Measurements from ENCODE around the gene CRNKL1. TPM values are rescaled to one million over a fixed set of nuclear protein-coding genes. Genes with fewer than 3 reads are reported as not detected.
A peak's percentile ranks its signal among the peaks of the same experiment; 100 is the strongest.

Gene CRNKL1
- total and polyA plus RNA-seq, 2 donors (not counting 3 experiments of a cell fraction or from before 2014, with no cell fraction given) = 4.9 to 22.3 TPM

DNA sequence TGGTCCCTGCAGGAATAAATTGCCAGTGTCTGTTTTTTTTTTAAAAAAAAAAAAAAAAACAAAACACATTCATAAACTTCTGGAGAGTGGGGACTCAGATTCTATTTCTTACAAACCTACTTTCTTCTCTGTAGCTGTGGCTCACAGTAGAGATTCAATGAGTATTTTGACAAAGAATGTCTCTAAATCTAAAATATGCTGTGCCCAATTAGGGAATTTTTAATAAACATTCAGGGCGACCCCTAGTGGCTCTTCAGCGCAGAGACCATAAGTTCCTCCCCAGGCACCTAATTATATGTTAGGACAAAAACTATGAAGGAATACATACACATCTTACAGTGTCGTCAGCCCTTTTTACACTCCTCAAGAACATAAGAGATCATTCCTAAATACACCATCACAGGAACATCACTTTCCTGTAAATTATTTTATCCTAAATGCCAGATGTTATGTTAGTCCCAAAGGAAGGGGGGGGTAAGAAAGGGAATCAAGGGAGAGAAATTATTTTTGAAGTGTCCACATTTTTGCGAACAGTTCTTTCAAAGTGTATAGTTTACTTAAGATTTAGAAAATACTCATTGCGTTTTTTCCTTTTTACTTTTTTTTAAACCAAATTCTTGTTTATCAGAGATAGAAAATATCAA, 56.9 kb downstream of the CRNKL1 start:
- dilution Hi-C loops (cut with MboI; ENCODE audit: extremely low pct_ligation_motif_present, low sequenced_read_pairs) (loop anchor here (25.0 kb wide), 1 partner anchor 183 kb away; no protein-coding TSS in a partner anchor), intact Hi-C loops (cut with micrococcal nuclease) (loop anchor here (1.0 kb wide), 2 partner anchors 210 to 303 kb away; no protein-coding TSS in a partner anchor)
- Histone ChIP-seq H3K27ac (ENCODE audit: insufficient read depth, low read depth, low read length) (no peak overlapping the region), H3K4me3 (replicated peaks in 1 of 3; ENCODE audit: insufficient read depth in 1 of 3, low read depth in 1 of 3, low read length in 3 of 3) (no peak overlapping the region), H3K9ac (replicated peaks; ENCODE audit: extremely low read depth, insufficient read depth, low read length) (no peak overlapping the region), H3K9me3 (replicated peaks; ENCODE audit: control insufficient read depth, insufficient read depth, low read length) (no peaks in the 10 kb centered on the region), H3K36me3 (ENCODE audit: control insufficient read depth in 2 of 2, extremely low read depth in 1 of 2, insufficient read depth in 2 of 2, low read length in 2 of 2) (peaks cover 9 to 27% of the 10 kb centered on the region in 2 experiments), H3K9me1 (replicated peaks; ENCODE audit: control insufficient read depth, extremely low read depth, insufficient read depth, low read length) (no peaks in the 10 kb centered on the region), H3K27me3 (ENCODE audit: control insufficient read depth in 2 of 2, insufficient read depth in 2 of 2, low read length in 2 of 2) (no peaks in the 10 kb centered on the region), H3K4me2 (ENCODE audit: insufficient read depth, low read length) (no peak overlapping the region), H3K79me2 (ENCODE audit: control insufficient read depth, insufficient read depth, low read length) (peaks cover 11% of the 10 kb centered on the region), H3K4me1 (ENCODE audit: control insufficient read depth, extremely low read depth, insufficient read depth, low read length) (peaks cover 48% of the 10 kb centered on the region), H4K20me1 (replicated peaks; ENCODE audit: control insufficient read depth, extremely low read depth, insufficient read depth, low read length) (no peaks in the 10 kb centered on the region), H2AFZ (ENCODE audit: low read depth, low read length) (no peak overlapping the region)
- POLR2A ChIA-PET = no interaction called here
- no TSS peak for BruUV-seq (replicated peaks)
- TF ChIP-seq, protein P1, sequence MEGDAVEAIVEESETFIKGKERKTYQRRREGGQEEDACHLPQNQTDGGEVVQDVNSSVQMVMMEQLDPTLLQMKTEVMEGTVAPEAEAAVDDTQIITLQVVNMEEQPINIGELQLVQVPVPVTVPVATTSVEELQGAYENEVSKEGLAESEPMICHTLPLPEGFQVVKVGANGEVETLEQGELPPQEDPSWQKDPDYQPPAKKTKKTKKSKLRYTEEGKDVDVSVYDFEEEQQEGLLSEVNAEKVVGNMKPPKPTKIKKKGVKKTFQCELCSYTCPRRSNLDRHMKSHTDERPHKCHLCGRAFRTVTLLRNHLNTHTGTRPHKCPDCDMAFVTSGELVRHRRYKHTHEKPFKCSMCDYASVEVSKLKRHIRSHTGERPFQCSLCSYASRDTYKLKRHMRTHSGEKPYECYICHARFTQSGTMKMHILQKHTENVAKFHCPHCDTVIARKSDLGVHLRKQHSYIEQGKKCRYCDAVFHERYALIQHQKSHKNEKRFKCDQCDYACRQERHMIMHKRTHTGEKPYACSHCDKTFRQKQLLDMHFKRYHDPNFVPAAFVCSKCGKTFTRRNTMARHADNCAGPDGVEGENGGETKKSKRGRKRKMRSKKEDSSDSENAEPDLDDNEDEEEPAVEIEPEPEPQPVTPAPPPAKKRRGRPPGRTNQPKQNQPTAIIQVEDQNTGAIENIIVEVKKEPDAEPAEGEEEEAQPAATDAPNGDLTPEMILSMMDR (IDR thresholded peaks at IDR 0.05; ENCODE audit: extremely low read depth in 1 of 2, insufficient read depth in 1 of 2, low read depth in 1 of 2, low read length in 2 of 2) = peak; percentile 66 to 74
- no peak for TF ChIP-seq EZH2 (IDR thresholded peaks at IDR 0.05; ENCODE audit: borderline replicate concordance, low read depth, low read length, severe bottlenecking)
- TF ChIP-seq, protein P2, sequence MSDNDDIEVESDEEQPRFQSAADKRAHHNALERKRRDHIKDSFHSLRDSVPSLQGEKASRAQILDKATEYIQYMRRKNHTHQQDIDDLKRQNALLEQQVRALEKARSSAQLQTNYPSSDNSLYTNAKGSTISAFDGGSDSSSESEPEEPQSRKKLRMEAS (IDR thresholded peaks at IDR 0.05; ENCODE audit: insufficient read depth, insufficient read length) = no peak
- peak; percentile 65 for DNase-seq (ENCODE audit: low read depth, low spot score)
- FAIRE-seq = peak; percentile 4
- CTCF ChIA-PET = interaction anchor here (0.9 to 3.6 kb wide), 13 partner anchors 19 to 301 kb away, joined by 3 to 60 read pairs (median 6); no protein-coding TSS in a partner anchor

Data from endothelial cell of umbilical vein (primary cell).